Pancreas (tissue), 10 donors: ENCODE data around the gene VIM. TPM values are rescaled to one million over a fixed set of nuclear protein-coding genes. Genes with fewer than 3 reads are reported as not detected.

ENCODE experiments used
- ATAC-seq, 4 donors: fragments of 200-7000 bp; cut with Tn5 transposase; one replicate each; pipeline versions ENCODE4 v1.8.0 to v1.9.1; 2020; ENCODE audit warnings: mild to moderate bottlenecking in 4 of 4, moderate library complexity in 4 of 4
- DNase-seq, 6 donors: peaks; one replicate each; pipeline ENCODE4 v3.0.0-alpha.2; 2020
- FAIRE-seq: peaks from 2 replicates; lab custom pipeline; 2012; peaks lifted over from hg19 to GRCh38; lab: Jason Lieb, UNC
- H3K27ac ChIP-seq, 4 donors: fragments of 200-600 bp; sonication (generic); 1 replicate in 3 of 4; 2 replicates in 1 of 4; pipeline versions ENCODE4 v1.5.0 to v1.8.0; 2020
- H3K27me3 ChIP-seq, 4 donors: fragments of 200-600 bp; one replicate each; pipeline ENCODE4 v1.8.0; 2021
- H3K36me3 ChIP-seq, 3 donors: fragments of 200-600 bp; sonication (generic) in 1 of 3; one replicate each; pipeline versions ENCODE4 v1.5.0 to v1.8.0; 2020 to 2021
- H3K4me1 ChIP-seq, 3 donors: fragments of 200-600 bp; one replicate each; pipeline ENCODE4 v1.8.0; 2021
- H3K4me3 ChIP-seq, 4 donors: fragments of 200-600 bp; sonication (generic) in 2 of 4; one replicate each; pipeline versions ENCODE4 v1.5.0 to v1.8.0; 2020 to 2021
- H3K9me3 ChIP-seq, 4 donors: fragments of 200-600 bp; one replicate each; pipeline ENCODE4 v1.8.0; 2021
- CTCF ChIP-seq, 4 donors: fragments of 200-600 bp; sonication (generic) in 3 of 4; IDR thresholded peaks; one replicate each; pipeline versions ENCODE4 v1.5.0 to v1.8.0; 2021; ENCODE audit warnings: antibody characterized with exemption in 4 of 4
- WGBS, 2 donors: extraction: QIAGEN DNeasy Blood & Tissue Kit; methylation state at CpG; one replicate each; pipeline ENCODE4 v1.1.7; 2013; 5-methylcytosine and 5-hydroxymethylcytosine counted together
- intact Hi-C, 3 donors: fragments of 100-400 bp; cut with DNase I; formaldehyde crosslinking; loops; one replicate each; pipeline versions ENCODE4 v1.11.1 to v1.14.2; 2022
- polyA plus RNA-seq, 2 donors: library from polyadenylated mRNA; stranded (reverse); fragments of 200-250 nt; gene quantifications; one replicate each; pipeline ENCODE4 v1.2.3, GENCODE V29; 2013
- total RNA-seq, 6 donors: library from RNA; stranded (reverse); fragmentation: NEBNext Ultra II Directional in 4 of 6; extraction: Animal tissue kit (Norgen Biotek cat#: 25700) in 4 of 6; gene quantifications; one replicate each; pipeline versions ENCODE4 v1.2.1 to v1.2.4, GENCODE V29; 2021 to 2023
- donor health status: healthy with polysubstance abuse.
- donor health status: DM: no; HTN: no; CAD: no; lungs with moderate emphysema.
- donor health status: DM: no; HTN: no; CAD: no.
- donor health status: control.
- donor health status: control.
- donor health status: Bipolar disorder and iron deficiency.
- donor health status: DM: yes; HTN: yes; CAD: no.
- donor health status: DM: no; HTN: no; CAD: no.
- donor health status: DM: no; HTN: no; CAD: no.
- donor health status: DM: yes; HTN: yes; CAD: no.

VIM gene
- total and polyA plus RNA-seq, 8 donors, result 133 to 546 (median 163) TPM

GRCh38 chr10:17213646-17214349, 14.2 kb upstream of the VIM start:
- Histone ChIP-seq H3K4me3 (no peak overlapping the region), H3K27me3 (no peaks in the 10 kb centered on the region), H3K36me3 (no peaks in the 10 kb centered on the region), H3K4me1 (peaks cover 0 to 16% (median 6%) of the 10 kb centered on the region in 3 donors), H3K9me3 (no peaks in the 10 kb centered on the region), H3K27ac (no peak overlapping the region)
- intact Hi-C loops, result no loop called here
- peak in 1 of 4 donors; percentile 26 for ATAC-seq
- no peak for DNase-seq
- no peak for FAIRE-seq
- 83 to 87% methylated on average over 2 of the region's 2 CpGs for WGBS, 2 donors
- TF ChIP-seq CTCF (IDR thresholded peaks at IDR 0.05), result no peak

GRCh38 chr10:17214526-17214925, 13.5 kb upstream of the VIM start:
- H3K9me3 ChIP-seq, result no peaks in the 10 kb centered on the region
- no peak for DNase-seq
- no peaks in the 10 kb centered on the region for H3K36me3 ChIP-seq
- no peak overlapping the region for H3K4me3 ChIP-seq
- intact Hi-C loops, result no loop called here
- peak overlapping the region in 1 of 4 donors; percentile 18 for H3K27ac ChIP-seq
- no peaks in the 10 kb centered on the region for H3K27me3 ChIP-seq
- WGBS, 2 donors, result 93 to 98% methylated on average over 2 of the region's 2 CpGs
- no peak for ATAC-seq
- no peak for TF ChIP-seq CTCF (IDR thresholded peaks at IDR 0.05)
- FAIRE-seq, result no peak
- peaks cover 0 to 16% (median 6%) of the 10 kb centered on the region in 3 donors for H3K4me1 ChIP-seq

DNA sequence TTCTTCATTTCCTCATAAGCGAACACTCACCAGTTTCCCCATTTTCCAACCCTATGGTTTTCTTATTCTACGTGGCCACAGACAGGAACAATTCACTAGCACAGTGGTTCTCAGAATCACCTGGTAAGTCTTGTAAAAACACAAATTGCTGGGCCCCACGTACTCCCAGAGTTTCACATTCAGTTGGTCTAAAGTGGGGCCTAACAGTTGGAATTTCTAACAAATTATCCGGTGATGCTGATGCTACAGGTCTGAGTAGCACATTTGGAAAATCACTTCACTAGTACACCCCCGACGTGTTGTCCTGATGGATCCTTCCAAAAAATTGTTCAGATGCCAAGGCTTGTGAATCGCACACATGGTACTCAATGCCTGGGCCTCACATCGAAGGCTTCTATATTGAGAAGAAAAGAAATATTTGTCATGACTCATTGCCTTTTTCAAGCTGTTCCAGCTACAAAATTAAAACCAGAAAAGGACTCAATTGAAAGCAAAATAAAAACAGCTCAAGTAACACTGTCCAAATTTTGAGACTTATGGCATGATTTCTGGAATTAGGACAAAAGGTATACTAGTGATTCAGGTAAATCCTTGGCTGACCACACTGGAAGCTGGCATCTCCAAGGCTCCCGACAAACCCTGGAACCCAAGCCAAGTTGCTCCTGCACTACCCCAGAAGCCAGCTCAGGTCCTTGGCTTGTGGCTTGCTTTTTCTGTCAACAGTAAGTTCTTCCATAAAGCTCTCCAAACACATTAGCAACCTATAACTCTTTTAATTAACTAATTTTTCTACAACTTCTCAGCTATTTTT, 12.9 kb upstream of the VIM start:
- peak overlapping the region in 2 of 4 donors; percentile 48 to 54 for H3K27ac ChIP-seq
- DNase-seq (no peak), FAIRE-seq (no peak), ATAC-seq (peak in 1 of 4 donors; percentile 31)
- peaks cover 0 to 16% (median 4%) of the 10 kb centered on the region in 3 donors for H3K4me1 ChIP-seq
- no peaks in the 10 kb centered on the region for H3K9me3 ChIP-seq
- WGBS, 2 donors, result 74 to 86% methylated on average over 9 of the region's 9 CpGs
- H3K4me3 ChIP-seq, result no peak overlapping the region
- no peaks in the 10 kb centered on the region for H3K27me3 ChIP-seq
- intact Hi-C loops, result no loop called here
- no peak for TF ChIP-seq CTCF (IDR thresholded peaks at IDR 0.05)
- H3K36me3 ChIP-seq, result no peaks in the 10 kb centered on the region

DNA sequence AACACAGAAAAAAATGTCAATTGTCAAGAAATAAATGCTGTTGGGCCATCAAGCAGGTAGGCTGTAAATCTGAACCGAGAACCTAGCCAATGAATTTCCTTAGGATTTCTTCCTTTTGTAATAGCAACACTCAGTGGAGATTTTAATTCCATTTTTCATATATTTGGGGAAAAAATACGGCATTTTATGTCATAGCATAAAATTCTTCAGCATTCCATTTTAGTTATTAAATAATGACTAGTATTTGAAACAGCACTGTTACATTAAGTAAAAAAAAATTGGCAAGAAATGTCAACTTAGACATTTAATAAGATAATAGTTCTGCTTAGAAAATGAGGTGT, 12.3 kb upstream of the VIM start:
- peaks cover 0 to 18% (median 0%) of the 10 kb centered on the region in 3 donors for H3K4me1 ChIP-seq
- no peak overlapping the region for H3K4me3 ChIP-seq
- intact Hi-C loops, result no loop called here
- no peak for TF ChIP-seq CTCF (IDR thresholded peaks at IDR 0.05)
- ATAC-seq (no peak), FAIRE-seq (no peak), DNase-seq (no peak)
- no peaks in the 10 kb centered on the region for H3K36me3 ChIP-seq
- H3K27ac ChIP-seq, result peak overlapping the region in 2 of 4 donors; percentile 48 to 54
- WGBS, 2 donors, result 92 to 96% methylated on average over 2 of the region's 2 CpGs
- no peaks in the 10 kb centered on the region for H3K27me3 ChIP-seq
- H3K9me3 ChIP-seq, result no peaks in the 10 kb centered on the region
